GM23248 (cell line): ENCODE measurements around the gene EGLN3.

ENCODE experiments used
- EZH2 ChIP-seq: fragments of 200-600 bp; sonication (generic); IDR thresholded peaks from 2 replicates; pipeline ENCODE4 v1.6.1; 2018; ENCODE audit warnings: antibody characterized with exemption, mild to moderate bottlenecking; ENCODE audit not compliant: insufficient read depth, poor library complexity, severe bottlenecking
- EZH2phosphoT487 ChIP-seq: fragments of 200-600 bp; sonication (generic); IDR thresholded peaks from 2 replicates; pipeline ENCODE4 v1.6.1; 2018; ENCODE audit warnings: antibody characterized with exemption, moderate library complexity, mild to moderate bottlenecking, low read depth; ENCODE audit not compliant: insufficient read depth

GRCh38 chr14:33959692-33960151, 8.8 kb upstream of the EGLN3 start:
- TF ChIP-seq EZH2 (no peak), EZH2phosphoT487 (no peak)
